K562 (cell line): ENCODE results near the gene LHPP. TPM values are rescaled to one million over a fixed set of nuclear protein-coding genes. Genes with fewer than 3 reads are reported as not detected.

ENCODE experiments used
- CHD2 ChIP-seq: IDR thresholded peaks from 2 replicates; pipeline ENCODE4 v1.6.1; 2011; ENCODE audit warnings: low read depth, low read length
- CHD7 ChIP-seq: fragments of 200-600 bp; sonication (generic); IDR thresholded peaks from one replicate; pipeline ENCODE4 v1.6.1; 2012; ENCODE audit warnings: mild to moderate bottlenecking, low read depth, low read length, inconsistent platforms
- MYC ChIP-seq, 2 experiments: fragments of 250-450 bp in 1 of 2; sonication (Bioruptor Pico) in 1 of 2; IDR thresholded peaks; 2 replicates each; pipeline versions ENCODE4 v1.5.1 to v1.6.1; 2012 to 2021; ENCODE audit warnings: low read depth in 2 of 2, borderline replicate concordance in 1 of 2, improper control_type of control experiment in 1 of 2, low read length in 1 of 2, mild to moderate bottlenecking in 1 of 2, moderate library complexity in 1 of 2
- SAFB ChIP-seq: fragments of 200-400 bp; formaldehyde crosslinking; IDR thresholded peaks from 2 replicates; pipeline ENCODE4 v1.6.1; 2017; ENCODE audit warnings: low read depth, low read length, borderline replicate concordance
- ZNF175 ChIP-seq: fragments of 200-800 bp; sonication (Bioruptor generic); IDR thresholded peaks from 2 replicates; pipeline ENCODE4 v1.6.1; 2016; ENCODE audit warnings: low read depth, mild to moderate bottlenecking, missing genetic modification characterization, missing compliant biosample characterization
- ZNF263 ChIP-seq: sonication (generic); formaldehyde crosslinking; IDR thresholded peaks from 2 replicates; pipeline ENCODE4 v1.8.0; 2022; ENCODE audit warnings: mild to moderate bottlenecking, missing genetic modification reagents, borderline replicate concordance
- ZNF395 ChIP-seq: fragments of 200-800 bp; sonication (Bioruptor generic); IDR thresholded peaks from 2 replicates; pipeline ENCODE4 v1.6.1; 2017; ENCODE audit warnings: missing genetic modification characterization, missing compliant biosample characterization
- ZSCAN29 ChIP-seq: fragments of 450-650 bp; IDR thresholded peaks from 2 replicates; pipeline ENCODE4 v1.6.1; 2017
- polyA plus RNA-seq, 8 experiments: library from polyadenylated mRNA; depleted of rRNA in 4 of 8; stranded (reverse) in 5 of 8; unstranded in 3 of 8; fragments of >200 nt; fragmentation: Nextera tagmentation in 2 of 8; fragmentation: Illumina TruSeq in 1 of 8; extraction: Ambion mirVana in 2 of 8; extraction: Trizol in 1 of 8; gene quantifications; 2 replicates each; pipeline versions ENCODE4 v1.2.1 to v1.2.3, GENCODE V29; 2011 to 2014; ENCODE audit warnings: inconsistent platforms in 1 of 8, missing spikeins in 1 of 8
- total RNA-seq, 7 experiments: library from RNA; depleted of rRNA in 6 of 7; stranded (reverse); fragments of >200 nt in 6 of 7; fragmentation: Illumina TruSeq in 2 of 7; extraction: Trizol in 2 of 7; gene quantifications; 2 replicates each; pipeline versions ENCODE4 v1.2.1 to v1.2.3, GENCODE V29; 2011 to 2021; ENCODE audit warnings: low replicate concordance in 1 of 7

The LHPP gene
- total and polyA plus RNA-seq, 9 of the 15 experiments (the other 6 are each of a cell fraction or from before 2014, with no cell fraction given), result 0.34 to 7.4 (median 3.0) TPM

- TF ChIP-seq ZNF263 (CRISPR knock-in tag) (no peak), MYC (IDR thresholded peaks at IDR 0.05; ENCODE audit: low read depth, low read length) (no peak), MYC (CRISPR knock-in tag; IDR thresholded peaks at IDR 0.05; ENCODE audit: borderline replicate concordance, low read depth) (no peak), SAFB (no peak), ZSCAN29 (no peak), CHD2 (no peak), ZNF395 (no peak), CHD7 (no peak), ZNF175 (CRISPR knock-in tag) (no peak)
- TF ChIP-seq, all 486 proteins: peak for 0
These were observed 75.6 kb downstream of the LHPP start (continued) for GRCh38 chr10:124537166-124537725.
